Astrocyte (in vitro differentiated cells and primary cell): ENCODE measurements around the gene GARIN5A. TPM values are rescaled to one million over a fixed set of nuclear protein-coding genes. Genes with fewer than 3 reads are reported as not detected.

Experiments used
- DNase-seq: peaks from one replicate; pipeline ENCODE4 v3.0.0-alpha.2; 2010; ENCODE audit warnings: low read depth
- FAIRE-seq: peaks from 2 replicates; lab custom pipeline; 2011; peaks lifted over from hg19 to GRCh38; lab: Jason Lieb, UNC
- H2AFZ ChIP-seq: 2 replicates; pipeline ENCODE4 v1.6.0; 2012; ENCODE audit warnings: low read depth, low read length, inconsistent platforms
- H3K27ac ChIP-seq: 2 replicates; pipeline ENCODE4 v1.5.1; 2011; ENCODE audit warnings: low read depth, low read length, inconsistent platforms
- H3K27me3 ChIP-seq: 2 replicates; pipeline ENCODE4 v1.6.0; 2011; ENCODE audit warnings: low read length, inconsistent platforms; ENCODE audit not compliant: insufficient read depth
- H3K36me3 ChIP-seq: 2 replicates; pipeline ENCODE4 v1.5.1; 2011; ENCODE audit warnings: low read length, inconsistent platforms; ENCODE audit not compliant: insufficient read depth
- H3K4me1 ChIP-seq: 2 replicates; pipeline ENCODE4 v1.5.1; 2011; ENCODE audit warnings: low read length, inconsistent platforms; ENCODE audit not compliant: insufficient read depth
- H3K4me2 ChIP-seq: 2 replicates; pipeline ENCODE4 v1.6.0; 2012; ENCODE audit warnings: low read length, inconsistent platforms
- H3K4me3 ChIP-seq: 2 replicates; pipeline ENCODE4 v1.5.1; 2011; ENCODE audit warnings: low read depth, mild to moderate bottlenecking, low read length, inconsistent platforms; ENCODE audit not compliant: insufficient read depth
- H3K79me2 ChIP-seq: 2 replicates; pipeline ENCODE4 v1.6.0; 2012; ENCODE audit warnings: mild to moderate bottlenecking, low read length, inconsistent platforms; ENCODE audit not compliant: insufficient read depth
- H3K9ac ChIP-seq: 2 replicates; pipeline ENCODE4 v1.6.0; 2012; ENCODE audit warnings: mild to moderate bottlenecking, low read length, inconsistent platforms
- H3K9me3 ChIP-seq: 2 replicates; pipeline ENCODE4 v1.5.1; 2012; ENCODE audit warnings: low read depth, mild to moderate bottlenecking, low read length, inconsistent platforms; ENCODE audit not compliant: insufficient read depth
- H4K20me1 ChIP-seq: 2 replicates; pipeline ENCODE4 v1.6.0; 2012; ENCODE audit warnings: low read length, inconsistent platforms; ENCODE audit not compliant: insufficient read depth
- H3K27ac Mint-ChIP-seq: one replicate; pipeline ENCODE4 v1.8.0; 2021; ENCODE audit warnings: mild to moderate bottlenecking, mixed read lengths; ENCODE audit not compliant: unreplicated experiment
- H3K27me3 Mint-ChIP-seq: one replicate; pipeline ENCODE4 v1.8.0; 2021; ENCODE audit warnings: low read depth, mixed read lengths; ENCODE audit not compliant: unreplicated experiment
- H3K36me3 Mint-ChIP-seq: one replicate; pipeline ENCODE4 v1.8.0; 2021; ENCODE audit warnings: low read depth, mixed read lengths; ENCODE audit not compliant: unreplicated experiment
- H3K4me1 Mint-ChIP-seq: one replicate; pipeline ENCODE4 v1.8.0; 2021; ENCODE audit warnings: low read depth, mixed read lengths; ENCODE audit not compliant: unreplicated experiment
- H3K4me3 Mint-ChIP-seq: one replicate; pipeline ENCODE4 v1.8.0; 2021; ENCODE audit warnings: mild to moderate bottlenecking, moderate library complexity, mixed read lengths; ENCODE audit not compliant: unreplicated experiment
- H3K9me3 Mint-ChIP-seq: one replicate; pipeline ENCODE4 v1.8.0; 2021; ENCODE audit warnings: mild to moderate bottlenecking, mixed read lengths; ENCODE audit not compliant: unreplicated experiment
- EZH2 ChIP-seq: IDR thresholded peaks from 2 replicates; pipeline ENCODE4 v1.6.1; 2012; ENCODE audit warnings: mild to moderate bottlenecking, low read length, inconsistent platforms; ENCODE audit not compliant: insufficient read depth
- total RNA-seq: library from RNA; stranded (reverse); gene quantifications from 2 replicates; pipeline ENCODE4 v1.2.1, GENCODE V29; 2021
- TF ChIP-seq, protein P1 (sequence below): IDR thresholded peaks from 2 replicates; pipeline ENCODE4 v1.5.1; 2011; ENCODE audit warnings: low read depth, mild to moderate bottlenecking, inconsistent platforms, low read length, moderate library complexity; ENCODE audit not compliant: insufficient read depth

Gene GARIN5A
- total RNA-seq, 1 donor from 2014 or later = not detected

DNA sequence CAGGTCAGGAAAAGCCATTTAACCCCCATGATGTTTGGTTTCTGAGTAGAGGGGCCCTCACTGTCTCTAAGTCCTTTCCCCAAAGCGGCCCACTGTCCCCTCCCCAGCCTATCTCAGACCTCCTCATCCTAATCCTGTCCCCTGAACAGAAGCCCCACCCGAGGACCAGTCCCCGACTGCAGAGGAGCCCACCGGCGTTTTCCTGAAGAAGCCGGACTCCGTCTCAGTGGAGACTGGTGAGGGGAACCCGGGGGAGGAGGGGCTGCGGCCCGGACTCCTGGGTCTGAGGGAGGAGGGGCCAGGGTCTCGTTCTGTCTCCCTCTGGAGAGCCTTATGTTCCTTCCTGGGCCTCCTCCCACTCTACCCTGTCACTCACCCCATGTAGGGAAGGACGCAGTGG, 41.0 kb downstream of the GARIN5A start:
- FAIRE-seq (no peak), DNase-seq (no peak)
- H3K9me3 ChIP-seq = no peaks in the 10 kb centered on the region
- no peaks in the 10 kb centered on the region for H3K36me3 ChIP-seq
- H3K4me1 Mint-ChIP-seq = peaks cover 3% of the 10 kb centered on the region
- no peaks in the 10 kb centered on the region for H3K79me2 ChIP-seq
- H3K9me3 Mint-ChIP-seq = peaks cover 6% of the 10 kb centered on the region
- H3K27me3 ChIP-seq = peaks cover 8% of the 10 kb centered on the region
- no peak overlapping the region for H2AFZ ChIP-seq
- H3K4me2 ChIP-seq = no peak overlapping the region
- H3K9ac ChIP-seq = no peak overlapping the region
- no peaks in the 10 kb centered on the region for H4K20me1 ChIP-seq
- no peak overlapping the region for H3K27ac Mint-ChIP-seq
- no peak overlapping the region for H3K4me3 ChIP-seq
- peaks cover 9% of the 10 kb centered on the region for H3K4me1 ChIP-seq
- peaks cover 33% of the 10 kb centered on the region for H3K27me3 Mint-ChIP-seq
- TF ChIP-seq, protein P1, sequence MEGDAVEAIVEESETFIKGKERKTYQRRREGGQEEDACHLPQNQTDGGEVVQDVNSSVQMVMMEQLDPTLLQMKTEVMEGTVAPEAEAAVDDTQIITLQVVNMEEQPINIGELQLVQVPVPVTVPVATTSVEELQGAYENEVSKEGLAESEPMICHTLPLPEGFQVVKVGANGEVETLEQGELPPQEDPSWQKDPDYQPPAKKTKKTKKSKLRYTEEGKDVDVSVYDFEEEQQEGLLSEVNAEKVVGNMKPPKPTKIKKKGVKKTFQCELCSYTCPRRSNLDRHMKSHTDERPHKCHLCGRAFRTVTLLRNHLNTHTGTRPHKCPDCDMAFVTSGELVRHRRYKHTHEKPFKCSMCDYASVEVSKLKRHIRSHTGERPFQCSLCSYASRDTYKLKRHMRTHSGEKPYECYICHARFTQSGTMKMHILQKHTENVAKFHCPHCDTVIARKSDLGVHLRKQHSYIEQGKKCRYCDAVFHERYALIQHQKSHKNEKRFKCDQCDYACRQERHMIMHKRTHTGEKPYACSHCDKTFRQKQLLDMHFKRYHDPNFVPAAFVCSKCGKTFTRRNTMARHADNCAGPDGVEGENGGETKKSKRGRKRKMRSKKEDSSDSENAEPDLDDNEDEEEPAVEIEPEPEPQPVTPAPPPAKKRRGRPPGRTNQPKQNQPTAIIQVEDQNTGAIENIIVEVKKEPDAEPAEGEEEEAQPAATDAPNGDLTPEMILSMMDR = no peak
- TF ChIP-seq EZH2 = no peak
- no peaks in the 10 kb centered on the region for H3K36me3 Mint-ChIP-seq
- no peak overlapping the region for H3K4me3 Mint-ChIP-seq
- H3K27ac ChIP-seq = no peak overlapping the region

DNA sequence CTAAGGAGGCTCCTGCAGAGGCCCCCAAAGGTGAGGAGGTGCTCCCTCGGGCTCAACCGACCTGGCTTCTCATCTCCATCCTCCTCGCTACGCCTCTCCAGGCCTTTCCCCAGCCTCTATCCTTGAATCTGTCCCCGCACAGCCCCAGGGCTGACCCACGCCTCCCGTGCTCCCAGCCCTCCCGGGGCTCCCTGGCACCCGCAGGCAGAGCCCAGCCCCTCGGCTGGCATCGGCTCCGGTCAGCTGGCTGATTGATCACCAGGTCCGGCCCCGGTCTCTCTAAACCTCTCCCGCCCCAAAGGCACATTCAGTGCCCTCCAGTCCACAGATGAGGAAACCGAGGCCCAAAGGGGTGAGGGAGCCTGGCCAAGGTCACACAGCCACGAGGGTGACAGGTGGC, 41.4 kb downstream of the GARIN5A start:
- Mint-ChIP-seq H3K36me3 (no peaks in the 10 kb centered on the region), H3K27me3 (peaks cover 34% of the 10 kb centered on the region)

DNA sequence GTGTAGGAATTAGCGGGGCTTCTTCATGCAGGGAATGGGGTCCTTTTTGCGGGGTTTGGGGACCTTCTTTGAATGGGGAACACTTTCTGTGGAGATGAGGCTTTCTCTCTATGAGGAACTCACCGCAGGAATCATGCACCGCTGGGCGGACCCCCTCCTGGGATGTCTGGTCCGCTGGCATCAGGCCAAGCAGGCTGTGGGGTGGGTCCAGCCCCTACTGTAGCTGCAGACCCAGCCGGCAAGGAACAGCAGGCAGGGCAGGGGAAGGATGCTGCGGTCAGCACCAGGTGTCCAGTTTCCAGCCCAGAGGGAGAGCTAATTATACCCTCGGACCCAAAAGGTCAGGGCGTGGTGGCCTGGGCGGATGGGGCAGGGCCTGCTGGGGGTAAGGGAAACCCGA, 42.1 kb downstream of the GARIN5A start:
- Mint-ChIP-seq H3K4me1 (peaks cover 3% of the 10 kb centered on the region), H3K27ac (no peak overlapping the region), H3K36me3 (no peaks in the 10 kb centered on the region), H3K27me3 (peaks cover 31% of the 10 kb centered on the region), H3K9me3 (peaks cover 6% of the 10 kb centered on the region), H3K4me3 (no peak overlapping the region)
- Histone ChIP-seq H4K20me1 (no peaks in the 10 kb centered on the region), H3K9ac (no peak overlapping the region), H3K9me3 (no peaks in the 10 kb centered on the region), H3K36me3 (no peaks in the 10 kb centered on the region), H3K27me3 (peaks cover 12% of the 10 kb centered on the region), H3K4me1 (peaks cover 9% of the 10 kb centered on the region), H3K79me2 (no peaks in the 10 kb centered on the region), H3K4me2 (no peak overlapping the region), H3K4me3 (no peak overlapping the region), H3K27ac (no peak overlapping the region), H2AFZ (no peak overlapping the region)
- DNase-seq = no peak
- FAIRE-seq = no peak
- TF ChIP-seq, protein P1 = no peak
- TF ChIP-seq EZH2 = no peak

More for the DNA sequence above, 41.4 kb downstream of the GARIN5A start:
- Histone ChIP-seq H3K4me2 (no peak overlapping the region), H3K79me2 (no peaks in the 10 kb centered on the region), H3K4me1 (peaks cover 9% of the 10 kb centered on the region), H3K9ac (no peak overlapping the region), H3K4me3 (no peak overlapping the region), H3K27me3 (peaks cover 9% of the 10 kb centered on the region), H3K36me3 (no peaks in the 10 kb centered on the region), H3K9me3 (no peaks in the 10 kb centered on the region), H4K20me1 (no peaks in the 10 kb centered on the region), H2AFZ (no peak overlapping the region), H3K27ac (no peak overlapping the region)
- TF ChIP-seq EZH2 = no peak
- TF ChIP-seq, protein P1 = no peak
- H3K4me3 Mint-ChIP-seq = no peak overlapping the region
- peaks cover 6% of the 10 kb centered on the region for H3K9me3 Mint-ChIP-seq
- peaks cover 3% of the 10 kb centered on the region for H3K4me1 Mint-ChIP-seq
- H3K27ac Mint-ChIP-seq = no peak overlapping the region
- no peak for FAIRE-seq
- DNase-seq = no peak
